Body of pancreas (tissue), 4 donors: ENCODE measurements around the gene ANKS1A. TPM values are rescaled to one million over a fixed set of nuclear protein-coding genes. Genes with fewer than 3 reads are reported as not detected.

Experiments
- ATAC-seq: fragments of 150-250 bp; one replicate; pipeline ENCODE4 v1.9.1; 2016
- DNase-seq, 4 donors: peaks; one replicate each; pipeline ENCODE4 v3.0.0-alpha.2; 2019
- H3K27ac ChIP-seq, 4 donors: fragments of 200-600 bp; sonication (generic); 1 replicate in 3 of 4; 2 replicates in 1 of 4; pipeline versions ENCODE4 v1.5.1 to v1.6.1; 2016 to 2019; ENCODE audit warnings: mild to moderate bottlenecking in 1 of 4, mixed read lengths in 1 of 4, moderate library complexity in 1 of 4
- H3K27me3 ChIP-seq, 2 donors: fragments of 200-600 bp; sonication (generic); one replicate each; pipeline ENCODE4 v1.6.0; 2016; ENCODE audit warnings: mild to moderate bottlenecking in 1 of 2
- H3K36me3 ChIP-seq, 2 donors: fragments of 200-600 bp; sonication (generic); replicated peaks in 1 of 2; 2 replicates each; pipeline ENCODE4 v1.5.1; 2016; ENCODE audit warnings: low read depth in 2 of 2; ENCODE audit not compliant: insufficient read depth in 1 of 2
- H3K4me1 ChIP-seq: fragments of 200-600 bp; sonication (generic); one replicate; pipeline ENCODE4 v1.6.0; 2016
- H3K4me3 ChIP-seq, 2 donors: fragments of 200-600 bp; sonication (generic); 1 replicate in 1 of 2; 2 replicates in 1 of 2; pipeline ENCODE4 v1.5.1; 2016 to 2019
- H3K9me3 ChIP-seq, 3 donors: fragments of 200-600 bp; sonication (generic); 1 replicate in 2 of 3; 2 replicates in 1 of 3; pipeline ENCODE4 v1.5.1; 2016
- CTCF ChIP-seq, 7 experiments: fragments of 450-650 bp in 4 of 7; fragments of 200-600 bp in 3 of 7; sonication (generic) in 3 of 7; IDR thresholded peaks; one replicate each; pipeline ENCODE4 v1.5.1; 2016 to 2019; ENCODE audit warnings: antibody characterized with exemption in 7 of 7
- POLR2A ChIP-seq, 3 donors: fragments of 450-650 bp; IDR thresholded peaks; one replicate each; pipeline ENCODE4 v1.6.1; 2016; ENCODE audit warnings: antibody characterized with exemption in 3 of 3, mild to moderate bottlenecking in 2 of 3
- WGBS, 2 donors: methylation state at CpG; one replicate each; pipeline ENCODE4 v1.1.5; 2017; 5-methylcytosine and 5-hydroxymethylcytosine counted together
- intact Hi-C: fragments of 100-400 bp; cut with DNase I; formaldehyde crosslinking; loops from one replicate; pipeline ENCODE4 v1.15.1; 2023
- total RNA-seq, 2 donors: library from RNA; depleted of rRNA; stranded (reverse); fragments of >200 nt; gene quantifications; one replicate each; pipeline ENCODE4 v1.1.0, GENCODE V29; 2016

The ANKS1A gene
- total RNA-seq, 2 donors from 2014 or later, result 14.3 to 17.1 TPM

DNA sequence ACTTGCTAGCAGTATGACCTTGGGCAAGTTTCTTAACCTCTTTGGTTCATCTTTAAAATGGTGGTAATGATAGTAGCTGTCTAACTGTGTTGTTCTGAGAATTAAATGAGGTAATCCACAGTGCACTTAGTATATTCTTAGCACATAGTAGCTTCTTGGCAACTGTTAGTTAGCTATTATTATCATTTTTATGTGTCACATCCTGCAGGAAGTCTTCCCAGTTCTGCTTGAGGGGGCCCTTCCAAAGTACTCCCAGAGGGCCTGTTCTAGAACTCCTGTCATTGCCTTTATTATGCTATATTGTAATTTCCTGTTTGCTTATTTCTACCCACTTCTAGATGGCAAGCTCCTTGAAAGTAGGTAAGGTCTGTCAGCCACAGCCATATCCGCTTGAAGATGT, 30.6 kb downstream of the ANKS1A start:
- Histone ChIP-seq H3K36me3 (no peaks in the 10 kb centered on the region), H3K4me1 (no peaks in the 10 kb centered on the region), H3K27me3 (no peaks in the 10 kb centered on the region), H3K4me3 (no peak overlapping the region), H3K27ac (no peak overlapping the region), H3K9me3 (no peaks in the 10 kb centered on the region)
- TF ChIP-seq POLR2A (IDR thresholded peaks at IDR 0.05) (no peak), CTCF (IDR thresholded peaks at IDR 0.05) (no peak)
- DNase-seq (no peak), ATAC-seq (no peak)
- 90 to 97% methylated on average over 1 of the region's 1 CpG for WGBS, 2 donors
- intact Hi-C loops, result no loop called here

DNA sequence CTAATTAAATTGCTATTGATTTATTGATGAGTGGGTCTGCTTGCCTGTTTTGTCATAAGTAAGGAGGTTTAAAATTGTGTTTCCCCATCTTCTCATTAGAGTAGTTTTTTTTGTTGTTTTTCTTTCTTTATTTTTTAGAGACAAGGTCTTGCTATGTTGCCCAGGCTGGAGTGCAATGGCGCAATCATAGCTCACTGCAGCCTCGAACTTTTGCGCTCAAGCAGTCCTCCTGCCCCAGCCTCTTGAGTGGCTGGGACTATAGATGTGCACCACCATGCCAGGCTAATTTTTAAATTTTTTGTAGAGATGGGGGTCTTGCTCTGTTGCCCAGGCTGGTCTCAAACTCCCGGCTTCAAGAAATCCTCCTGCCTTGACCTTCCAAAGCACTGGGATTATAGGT, 31.0 kb downstream of the ANKS1A start:
- intact Hi-C loops, result no loop called here

DNA sequence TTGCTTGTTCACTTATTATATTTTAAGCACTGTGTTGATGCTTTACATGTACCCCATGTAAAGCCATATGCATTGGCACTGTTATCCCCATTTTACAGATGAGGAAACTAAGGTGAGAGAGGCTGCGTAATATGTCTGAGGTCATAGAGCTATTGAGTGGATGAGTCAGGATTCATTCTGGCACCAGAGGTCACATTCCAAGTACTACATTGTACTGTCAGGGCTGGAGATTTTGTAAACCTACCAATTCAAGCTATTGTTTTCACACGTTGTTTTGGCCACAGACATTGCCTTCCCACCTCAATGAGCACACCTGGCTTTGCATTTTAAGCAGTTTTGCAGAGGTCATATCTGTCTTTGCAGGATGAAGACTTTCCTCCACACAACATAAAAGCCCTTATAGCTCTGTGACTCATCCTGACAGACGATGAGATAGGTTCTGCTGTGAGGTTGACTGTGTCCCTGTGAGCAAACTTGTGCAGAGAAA, 33.2 kb downstream of the ANKS1A start:
- no peak overlapping the region for H3K27ac ChIP-seq
- DNase-seq (no peak), ATAC-seq (no peak)
- H3K9me3 ChIP-seq, result no peaks in the 10 kb centered on the region
- no peak for TF ChIP-seq POLR2A (IDR thresholded peaks at IDR 0.05)
- no peak for TF ChIP-seq CTCF (IDR thresholded peaks at IDR 0.05)
- no peak overlapping the region for H3K4me3 ChIP-seq
- no peaks in the 10 kb centered on the region for H3K4me1 ChIP-seq
- intact Hi-C loops, result no loop called here
- no peaks in the 10 kb centered on the region for H3K27me3 ChIP-seq
- H3K36me3 ChIP-seq, result no peaks in the 10 kb centered on the region
- 72 to 88% methylated on average over 3 of the region's 3 CpGs for WGBS, 2 donors

More for the DNA sequence above, 31.0 kb downstream of the ANKS1A start:
- WGBS, 2 donors, result 83 to 98% methylated on average over 4 of the region's 4 CpGs
- H3K27me3 ChIP-seq, result no peaks in the 10 kb centered on the region
- no peaks in the 10 kb centered on the region for H3K9me3 ChIP-seq
- ATAC-seq (no peak), DNase-seq (no peak)
- TF ChIP-seq CTCF (IDR thresholded peaks at IDR 0.05) (no peak), POLR2A (IDR thresholded peaks at IDR 0.05) (no peak)
- no peaks in the 10 kb centered on the region for H3K36me3 ChIP-seq
- H3K4me1 ChIP-seq, result no peaks in the 10 kb centered on the region
- no peak overlapping the region for H3K27ac ChIP-seq
- H3K4me3 ChIP-seq, result no peak overlapping the region

DNA sequence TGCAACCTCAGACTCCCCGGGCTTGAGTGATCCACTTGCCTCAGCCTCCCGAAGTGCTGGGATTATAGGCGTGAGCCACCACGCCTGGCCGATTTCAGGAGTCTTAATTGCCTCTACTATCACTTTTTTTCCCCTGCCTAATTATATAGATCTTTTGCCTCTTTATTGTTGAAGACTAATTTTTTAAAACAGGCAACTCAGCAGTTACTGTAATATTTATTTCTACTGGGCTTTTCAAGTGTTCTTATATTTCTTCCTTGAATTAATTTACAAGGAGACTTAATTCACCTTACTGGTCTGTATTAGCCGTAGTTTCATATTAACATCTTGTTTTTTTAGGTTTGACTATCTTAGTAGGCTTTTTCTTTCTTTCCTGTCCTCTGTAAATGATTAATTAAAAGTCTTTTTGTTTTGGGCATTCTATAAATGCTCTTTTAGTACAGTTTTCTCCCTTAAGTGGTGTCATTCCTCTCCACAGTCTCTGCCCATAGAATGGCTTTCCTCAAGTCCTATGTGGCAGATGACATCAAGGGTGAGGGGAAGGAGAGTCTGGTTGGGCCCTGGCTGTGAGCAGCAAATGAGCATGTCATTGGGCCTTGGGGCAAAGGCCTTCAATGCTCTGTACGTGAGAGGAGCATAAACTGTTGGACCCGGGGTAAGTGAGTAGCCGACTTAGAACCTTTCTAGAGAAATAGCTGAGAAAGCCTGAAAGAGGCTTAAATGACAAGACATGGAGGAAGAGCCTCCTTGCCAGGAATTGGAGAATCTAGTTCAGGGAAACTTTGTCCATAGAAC, 36.0 kb downstream of the ANKS1A start:
- H3K9me3 ChIP-seq, result no peaks in the 10 kb centered on the region
- 93% methylated on average over 9 of the region's 9 CpGs for WGBS, 2 donors
- H3K27me3 ChIP-seq, result no peaks in the 10 kb centered on the region
- intact Hi-C loops, result no loop called here
- DNase-seq, result no peak
- H3K36me3 ChIP-seq, result no peaks in the 10 kb centered on the region
- peaks cover 15% of the 10 kb centered on the region for H3K4me1 ChIP-seq
- no peak overlapping the region for H3K4me3 ChIP-seq
- no peak for ATAC-seq
- H3K27ac ChIP-seq, result no peak overlapping the region
- TF ChIP-seq POLR2A (IDR thresholded peaks at IDR 0.05), result no peak
- TF ChIP-seq CTCF (IDR thresholded peaks at IDR 0.05), result no peak

- Histone ChIP-seq H3K9me3 (no peaks in the 10 kb centered on the region), H3K27ac (no peak overlapping the region), H3K36me3 (no peaks in the 10 kb centered on the region), H3K4me3 (no peak overlapping the region), H3K27me3 (no peaks in the 10 kb centered on the region), H3K4me1 (peaks cover 15% of the 10 kb centered on the region)
- ATAC-seq, result no peak
- TF ChIP-seq POLR2A (IDR thresholded peaks at IDR 0.05), result no peak
- no peak for TF ChIP-seq CTCF (IDR thresholded peaks at IDR 0.05)
- no peak for DNase-seq
- intact Hi-C loops, result no loop called here
Measured at GRCh38 chr6:34926655-34927054, 37.6 kb downstream of the ANKS1A start.
